K562 (cell line): ENCODE results near the gene AFF1. TPM values are rescaled to one million over a fixed set of nuclear protein-coding genes. Genes with fewer than 3 reads are reported as not detected.
A peak's percentile ranks its signal among the peaks of the same experiment; 100 is the strongest.

ENCODE experiments used
- ATAC-seq: fragments of 200-7000 bp; cut with Tn5 transposase; 3 replicates; pipeline ENCODE4 v1.9.1; 2020; ENCODE audit warnings: moderate library complexity
- BruUV-seq: library from RNA; stranded (reverse); fragments of 400-500 nt; replicated peaks from 2 replicates; lab custom pipeline; 2021; lab: Mats Ljungman, UMichigan
- CTCF ChIA-PET: fragments of 300-600 bp; formaldehyde crosslinking; extraction: SDS; loops from one replicate; lab custom pipeline; 2021; ENCODE audit warnings: low intra/inter-chr PET ratio; lab: Yijun Ruan, JAX
- POLR2A ChIA-PET: fragments of 300-600, 350-650 bp; sonication (Branson Sonifier 250); formaldehyde crosslinking; extraction: SDS; loops from one replicate; lab custom pipeline; 2021; ENCODE audit warnings: antibody characterized with exemption, inconsistent platforms; lab: Yijun Ruan, JAX
- DNase-seq, 4 experiments: peaks; one replicate each; pipeline versions ENCODE4 v3.0.0 to v3.0.0-alpha.2; 2011 to 2018; ENCODE audit warnings: low spot score in 3 of 4, mixed read lengths in 3 of 4; ENCODE audit errors: extremely low read depth in 1 of 4
- FAIRE-seq: peaks from 2 replicates; lab custom pipeline; 2011; peaks lifted over from hg19 to GRCh38; lab: Jason Lieb, UNC
- H2AFZ ChIP-seq: 2 replicates; pipeline ENCODE4 v1.6.0; 2011; ENCODE audit warnings: low read depth, low read length, control low read depth, inconsistent platforms
- H3K27ac ChIP-seq: fragments of 200-600 bp; 3 replicates; pipeline ENCODE4 v1.8.0; 2011; ENCODE audit warnings: low read depth, mild to moderate bottlenecking, control low read depth, inconsistent platforms, low read length, moderate library complexity, mixed read lengths; ENCODE audit errors: extremely low read depth
- H3K27me3 ChIP-seq, 2 experiments: fragments of 300-600 bp in 1 of 2; 2 replicates in 1 of 2; 3 replicates in 1 of 2; pipeline versions ENCODE4 v1.6.0 to v1.8.0; 2011; ENCODE audit warnings: inconsistent platforms in 2 of 2, low read length in 2 of 2, mild to moderate bottlenecking in 1 of 2, mixed read lengths in 1 of 2, moderate library complexity in 1 of 2; ENCODE audit not compliant: control insufficient read depth in 2 of 2, insufficient read depth in 2 of 2
- H3K36me3 ChIP-seq: fragments of 300-600 bp; 3 replicates; pipeline ENCODE4 v1.8.0; 2011; ENCODE audit warnings: mild to moderate bottlenecking, low read length, inconsistent platforms; ENCODE audit not compliant: control insufficient read depth, insufficient read depth
- H3K4me1 ChIP-seq, 2 experiments: fragments of 200-600 bp in 1 of 2; replicated peaks in 1 of 2; 2 replicates in 1 of 2; 3 replicates in 1 of 2; pipeline versions ENCODE4 v1.5.1 to v1.8.0; 2011; ENCODE audit warnings: inconsistent platforms in 2 of 2, low read length in 2 of 2, mild to moderate bottlenecking in 1 of 2, mixed read lengths in 1 of 2, moderate library complexity in 1 of 2; ENCODE audit not compliant: control insufficient read depth in 2 of 2, insufficient read depth in 2 of 2
- H3K4me2 ChIP-seq: 2 replicates; pipeline ENCODE4 v1.6.1; 2011; ENCODE audit warnings: low read length, control low read depth, inconsistent platforms, mixed read lengths; ENCODE audit not compliant: insufficient read depth
- H3K4me3 ChIP-seq: fragments of 200-600 bp; sonication (generic), shearing (Covaris generic); 2 replicates; pipeline ENCODE4 v1.5.1; 2016; ENCODE audit warnings: control low read depth, inconsistent platforms
- H3K79me2 ChIP-seq: fragments of 200-600 bp; 3 replicates; pipeline ENCODE4 v1.8.0; 2011; ENCODE audit warnings: low read length, inconsistent platforms; ENCODE audit not compliant: control insufficient read depth, insufficient read depth
- H3K9ac ChIP-seq, 2 experiments: 2 replicates each; pipeline versions ENCODE4 v1.6.0 to v1.6.1; 2011; ENCODE audit warnings: low read depth in 2 of 2, low read length in 2 of 2, control low read depth in 1 of 2, inconsistent platforms in 1 of 2, mild to moderate bottlenecking in 1 of 2, mixed read lengths in 1 of 2; ENCODE audit not compliant: insufficient read depth in 1 of 2
- H3K9me1 ChIP-seq: one replicate; pipeline ENCODE4 v1.6.0; 2011; ENCODE audit warnings: inconsistent platforms, mild to moderate bottlenecking, low read length, moderate library complexity; ENCODE audit not compliant: control insufficient read depth, insufficient read depth
- H3K9me3 ChIP-seq: replicated peaks from 2 replicates; pipeline ENCODE4 v1.5.1; 2011; ENCODE audit warnings: low read depth, low read length, inconsistent platforms; ENCODE audit not compliant: control insufficient read depth, insufficient read depth
- H4K20me1 ChIP-seq: replicated peaks from 2 replicates; pipeline ENCODE4 v1.6.1; 2011; ENCODE audit warnings: low read length, inconsistent platforms, mixed read lengths; ENCODE audit not compliant: control insufficient read depth, insufficient read depth
- EHMT2 ChIP-seq: fragments of 450-650 bp; IDR thresholded peaks from 2 replicates; pipeline ENCODE4 v1.6.1; 2018; ENCODE audit warnings: antibody characterized with exemption
- ELF1 ChIP-seq: fragments of 200-800 bp; sonication (Bioruptor generic); IDR thresholded peaks from 2 replicates; pipeline ENCODE4 v1.6.1; 2016; ENCODE audit warnings: missing genetic modification characterization, missing compliant biosample characterization
- EP400 ChIP-seq: fragments of 450-650 bp; IDR thresholded peaks from 2 replicates; pipeline ENCODE4 v1.6.1; 2017; ENCODE audit warnings: antibody characterized with exemption, mild to moderate bottlenecking, moderate library complexity
- FOS ChIP-seq: IDR thresholded peaks from 3 replicates; pipeline ENCODE4 v1.6.1; 2011; ENCODE audit not compliant: insufficient read length; ENCODE audit errors: extremely low read depth
- ILF3 ChIP-seq: fragments of 450-650 bp; IDR thresholded peaks from 2 replicates; pipeline ENCODE4 v1.6.1; 2018; ENCODE audit warnings: antibody characterized with exemption, mild to moderate bottlenecking, moderate library complexity, borderline replicate concordance
- MEF2D ChIP-seq: conservative IDR thresholded peaks from 2 replicates; pipeline ENCODE4 v1.6.1; 2016; ENCODE audit warnings: low read depth, missing genetic modification characterization, missing compliant biosample characterization
- MTA1 ChIP-seq: fragments of 450-650 bp; IDR thresholded peaks from 2 replicates; pipeline ENCODE4 v1.6.1; 2017; ENCODE audit warnings: borderline replicate concordance
- SLC30A9 ChIP-seq: fragments of 250-450 bp; sonication (Bioruptor Pico); IDR thresholded peaks from 2 replicates; pipeline ENCODE4 v1.8.0; 2022; ENCODE audit warnings: mild to moderate bottlenecking, moderate library complexity
- ZBTB11 ChIP-seq, 3 experiments: fragments of 200-800 bp in 1 of 3; fragments of 250-450 bp in 1 of 3; fragments of 450-650 bp in 1 of 3; sonication (Bioruptor Pico) in 1 of 3; sonication (Bioruptor generic) in 1 of 3; formaldehyde crosslinking in 1 of 3; IDR thresholded peaks; 2 replicates each; pipeline versions ENCODE4 v1.6.1 to v1.8.0; 2016 to 2022; ENCODE audit warnings: mild to moderate bottlenecking in 2 of 3, missing genetic modification characterization in 2 of 3, missing compliant biosample characterization in 1 of 3, moderate library complexity in 1 of 3
- ZFP30 ChIP-seq: fragments of 250-450 bp; sonication (Bioruptor Pico); IDR thresholded peaks from 2 replicates; pipeline ENCODE4 v1.8.0; 2022; ENCODE audit warnings: moderate library complexity, mild to moderate bottlenecking, inconsistent platforms, borderline replicate concordance
- ZNF121 ChIP-seq: sonication (generic); formaldehyde crosslinking; conservative IDR thresholded peaks from 2 replicates; pipeline ENCODE4 v1.8.0; 2022; ENCODE audit warnings: missing genetic modification reagents
- ZNF583 ChIP-seq: fragments of 250-450 bp; sonication (Bioruptor Pico); IDR thresholded peaks from 2 replicates; pipeline ENCODE4 v1.4.0; 2020
- WGBS: fragments of 100-300 bp; shearing (Covaris generic); methylation state at CpG from one replicate; pipeline ENCODE4 v1.1.6; 2016; ENCODE audit warnings: low coverage, mixed read lengths; ENCODE audit not compliant: insufficient coverage; ENCODE audit errors: missing lambda C conversion rate; 5-methylcytosine and 5-hydroxymethylcytosine counted together
- in situ Hi-C: fragments of 300-500 bp; cut with MboI; formaldehyde crosslinking; loops from 4 replicates; pipeline ENCODE4 v1.15.0; 2018; ENCODE audit warnings: inconsistent platforms, mixed read lengths
- intact Hi-C: fragments of 100-400 bp; cut with micrococcal nuclease; formaldehyde crosslinking; loops from 2 replicates; pipeline ENCODE4 v1.14.2; 2022
- polyA plus RNA-seq, 8 experiments: library from polyadenylated mRNA; depleted of rRNA in 4 of 8; stranded (reverse) in 5 of 8; unstranded in 3 of 8; fragments of >200 nt; fragmentation: Nextera tagmentation in 2 of 8; fragmentation: Illumina TruSeq in 1 of 8; extraction: Ambion mirVana in 2 of 8; extraction: Trizol in 1 of 8; gene quantifications; 2 replicates each; pipeline versions ENCODE4 v1.2.1 to v1.2.3, GENCODE V29; 2011 to 2014; ENCODE audit warnings: inconsistent platforms in 1 of 8, missing spikeins in 1 of 8
- total RNA-seq, 7 experiments: library from RNA; depleted of rRNA in 6 of 7; stranded (reverse); fragments of >200 nt in 6 of 7; fragmentation: Illumina TruSeq in 2 of 7; extraction: Trizol in 2 of 7; gene quantifications; 2 replicates each; pipeline versions ENCODE4 v1.2.1 to v1.2.3, GENCODE V29; 2011 to 2021; ENCODE audit warnings: low replicate concordance in 1 of 7

Gene AFF1
- total and polyA plus RNA-seq, 9 of the 15 experiments (the other 6 are each of a cell fraction or from before 2014, with no cell fraction given): 4.1 to 47.5 (median 17.2) TPM

GRCh38 chr4:86947501-86948120, 12.8 kb downstream of the AFF1 start:
- Histone ChIP-seq H3K4me2 (no peak overlapping the region; the same call in 1 of the 2 replicates), H3K27me3 (no peaks in the 10 kb centered on the region), H4K20me1 (no peaks in the 10 kb centered on the region)
- POLR2A ChIA-PET: interaction anchor here (1.0 to 1.5 kb wide), 3 partner anchors 9 to 411 kb away, joined by 3 to 4 read pairs (median 4); no protein-coding TSS in a partner anchor
- 6% methylated on average over 1 of the region's 1 CpG for WGBS
- DNase-seq (no peak), FAIRE-seq (no peak)
- CTCF ChIA-PET: no interaction called here
- TF ChIP-seq MEF2D (no peak), EP400 (0 out of 2 replicates have a peak, but pooled peaks have one; percentile 16)
- TF ChIP-seq, all 486 proteins: peak for 1
- no peak for ATAC-seq
- no peaks in the 10 kb centered on the region for H3K9me1 ChIP-seq
- intact Hi-C loops (loop anchor here (2.0 kb wide), 1 partner anchor 13 kb away; no protein-coding TSS in a partner anchor), in situ Hi-C loops (no loop called here)
- peaks cover 9 to 39% of the 10 kb centered on the region in 2 experiments for H3K4me1 ChIP-seq
- H2AFZ ChIP-seq: no peak overlapping the region
- H3K79me2 ChIP-seq: peaks cover 57% of the 10 kb centered on the region
- H3K9me3 ChIP-seq: no peaks in the 10 kb centered on the region
- H3K27ac ChIP-seq: peak overlapping the region; percentile 34; the same call in 1 of the 3 replicates
- no peak overlapping the region for H3K4me3 ChIP-seq
- peaks cover 19% of the 10 kb centered on the region; the same call in 1 of the 3 replicates for H3K36me3 ChIP-seq
- BruUV-seq: no TSS peak
- H3K9ac ChIP-seq: no peak overlapping the region

DNA sequence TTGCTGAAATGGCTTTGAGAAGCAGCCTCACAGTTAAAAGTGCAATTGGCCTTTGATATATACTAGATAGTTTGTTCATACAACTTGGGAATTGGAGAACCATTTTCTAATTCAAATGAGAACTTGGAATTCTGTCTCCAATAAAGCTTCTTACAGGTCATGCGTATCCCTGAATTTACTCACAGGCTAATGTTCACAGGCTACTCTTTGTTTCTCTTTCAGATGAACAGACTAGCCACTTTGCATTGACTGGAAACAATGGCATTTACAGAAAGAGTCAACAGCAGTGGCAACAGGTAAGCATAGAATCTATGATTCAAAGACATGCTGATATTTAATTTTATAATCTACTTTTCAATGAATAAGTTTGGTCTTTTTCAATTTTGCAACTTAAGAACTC, 13.5 kb downstream of the AFF1 start:
- DNase-seq: no peak
- intact Hi-C loops: no loop called here
- WGBS: 95% methylated on average over 1 of the region's 1 CpG
- ATAC-seq: no peak
- no peaks in the 10 kb centered on the region for H3K9me3 ChIP-seq
- H3K4me1 ChIP-seq: peaks cover 9 to 33% of the 10 kb centered on the region in 2 experiments
- no TSS peak for BruUV-seq
- ChIA-PET POLR2A (no interaction called here), CTCF (no interaction called here)
- no peak overlapping the region for H3K27ac ChIP-seq
- H2AFZ ChIP-seq: no peak overlapping the region
- H4K20me1 ChIP-seq: no peaks in the 10 kb centered on the region
- no peak overlapping the region for H3K4me2 ChIP-seq
- no peak for FAIRE-seq
- H3K4me3 ChIP-seq: no peak overlapping the region
- no peaks in the 10 kb centered on the region for H3K27me3 ChIP-seq
- H3K9me1 ChIP-seq: no peaks in the 10 kb centered on the region
- H3K36me3 ChIP-seq: peaks cover 16% of the 10 kb centered on the region; the same call in 1 of the 3 replicates
- no peak overlapping the region for H3K9ac ChIP-seq
- peaks cover 53% of the 10 kb centered on the region for H3K79me2 ChIP-seq
- in situ Hi-C loops: no loop called here
- TF ChIP-seq ZNF121 (CRISPR knock-in tag) (no peak), MTA1 (no peak), ZBTB11 (CRISPR knock-in tag; IDR thresholded peaks at IDR 0.05) (no peak), ILF3 (no peak), SLC30A9 (CRISPR knock-in tag) (no peak), ZFP30 (CRISPR knock-in tag) (no peak), EHMT2 (no peak), ZNF583 (CRISPR knock-in tag) (no peak), FOS (no peak), ELF1 (tag) (no peak)
